Activated CD4-positive, alpha-beta T cell treated with anti-CD3 and anti-CD28 coated beads for 36 hours (primary cell): Measurements from ENCODE around the gene DIAPH1. TPM values are rescaled to one million over a fixed set of nuclear protein-coding genes. Genes with fewer than 3 reads are reported as not detected.

Experiments
- ATAC-seq: fragments of 200-7000 bp; cut with Tn5 transposase; one replicate; pipeline ENCODE4 v1.10.0; 2021; ENCODE audit warnings: mild to moderate bottlenecking, moderate library complexity
- CTCF ChIA-PET: fragments of 350-600 bp; sonication (Branson Sonifier 250); formaldehyde crosslinking; loops from one replicate; lab custom pipeline; 2021; ENCODE audit warnings: antibody characterized with exemption; lab: Charles Lee
- POLR2A ChIA-PET: fragments of 350-600 bp; sonication (Branson Sonifier 250); formaldehyde crosslinking; loops from one replicate; lab custom pipeline; 2021; ENCODE audit warnings: antibody characterized with exemption, inconsistent platforms; lab: Charles Lee
- DNase-seq: peaks from one replicate; pipeline ENCODE4 v3.0.0-alpha.2; 2020
- H3K27ac Mint-ChIP-seq: one replicate; pipeline ENCODE4 v1.8.0; 2021; ENCODE audit warnings: mixed read lengths
- H3K27me3 Mint-ChIP-seq: one replicate; pipeline ENCODE4 v1.8.0; 2021; ENCODE audit warnings: mixed read lengths
- H3K36me3 Mint-ChIP-seq: one replicate; pipeline ENCODE4 v1.8.0; 2021; ENCODE audit warnings: low read depth, mixed read lengths
- H3K4me1 Mint-ChIP-seq: one replicate; pipeline ENCODE4 v1.8.0; 2021; ENCODE audit warnings: mixed read lengths
- H3K4me3 Mint-ChIP-seq: one replicate; pipeline ENCODE4 v1.8.0; 2021; ENCODE audit warnings: mild to moderate bottlenecking, moderate library complexity, mixed read lengths
- H3K9me3 Mint-ChIP-seq: one replicate; pipeline ENCODE4 v1.8.0; 2021; ENCODE audit warnings: low read depth, mixed read lengths
- intact Hi-C, 2 experiments: fragments of 100-400 bp; cut with DNase I in 1 of 2; cut with micrococcal nuclease in 1 of 2; formaldehyde crosslinking; loops; one replicate each; pipeline versions ENCODE4 v1.14.2 to v1.15.1; 2022 to 2024; cut with DNase I, micrococcal nuclease
- total RNA-seq, 2 experiments: library from RNA; stranded (reverse); gene quantifications; one replicate each; pipeline ENCODE4 v1.2.3, GENCODE V29; 2021

Gene DIAPH1
- total RNA-seq, result 100 to 1,000 TPM; 185 to 212 TPM

- no peaks in the 10 kb centered on the region for H3K9me3 Mint-ChIP-seq
- peak within 1 kb of the TSS; percentile 98 for H3K27ac Mint-ChIP-seq
- peak; percentile 88 for ATAC-seq
Observed at GRCh38 chr5:141618804-141619554, at the start of gene DIAPH1. DIAPH1 (minus strand) TSS chr5:141619000; CDS start chr5:141618914, 86 bp downstream.

GRCh38 chr5:141665995-141666940, 47.5 kb upstream of the DIAPH1 start:
- Mint-ChIP-seq H3K4me3 (no peak overlapping the region), H3K4me1 (peaks cover 4% of the 10 kb centered on the region), H3K27me3 (no peaks in the 10 kb centered on the region), H3K36me3 (no peaks in the 10 kb centered on the region), H3K27ac (no peak overlapping the region), H3K9me3 (no peaks in the 10 kb centered on the region)
- intact Hi-C loops, result loop anchor here (1.0 to 10.0 kb wide), 5 partner anchors 36 to 299 kb away; partner anchors contain the start of gene RNF14 (in 1 of the 2)
- DNase-seq (no peak), ATAC-seq (no peak)
- POLR2A ChIA-PET, result no interaction called here
- CTCF ChIA-PET, result interaction anchor here (0.6 to 3.1 kb wide), 6 partner anchors 15 to 303 kb away, joined by 3 to 34 read pairs (median 10); partner anchors contain the start of genes FCHSD1, PCDH1 and RNF14

More at GRCh38 chr5:141618804-141619554, at the start of gene DIAPH1:
- intact Hi-C loops, result loop anchor here (1.0 to 10.0 kb wide), 11 partner anchors 14 to 1064 kb away; partner anchors contain the start of genes HDAC3 (in 2 of the 2), RELL2 (in 2 of the 2), SRA1 (in 2 of the 2) and DELE1 (in 1 of the 2)
- peak within 1 kb of the TSS; percentile 98 for H3K4me3 Mint-ChIP-seq
- ChIA-PET CTCF (interaction anchor here (0.6 to 11.2 kb wide), 24 partner anchors 11 to 908 kb away, joined by 3 to 261 read pairs (median 5); partner anchors contain the start of genes DELE1, HDAC3, PCDHGB6 and RELL2), POLR2A (interaction anchor here (1.0 to 2.0 kb wide), 5 partner anchors 16 to 27 kb away, joined by 3 to 48 read pairs (median 4); partner anchors contain the start of genes HDAC3 and RELL2)
- peaks cover 64% of the 10 kb centered on the region for H3K4me1 Mint-ChIP-seq
- DNase-seq, result peak; percentile 99
- peaks cover 50% of the 10 kb centered on the region for H3K36me3 Mint-ChIP-seq
- H3K27me3 Mint-ChIP-seq, result no peaks in the 10 kb centered on the region

GRCh38 chr5:141664733-141665461, 46.1 kb upstream of the DIAPH1 start:
- Mint-ChIP-seq H3K4me1 (peaks cover 4% of the 10 kb centered on the region), H3K27me3 (no peaks in the 10 kb centered on the region), H3K27ac (no peak overlapping the region), H3K9me3 (no peaks in the 10 kb centered on the region), H3K36me3 (no peaks in the 10 kb centered on the region), H3K4me3 (no peak overlapping the region)
- CTCF ChIA-PET, result interaction anchor here (0.6 to 3.1 kb wide), 21 partner anchors 11 to 326 kb away, joined by 3 to 34 read pairs (median 4); partner anchors contain the start of genes FCHSD1, PCDH1 and PCDH12
- POLR2A ChIA-PET, result no interaction called here
- ATAC-seq (peak; percentile 97), DNase-seq (peak; percentile 86)
- intact Hi-C loops, result loop anchor here (1.0 to 10.0 kb wide), 5 partner anchors 37 to 300 kb away; partner anchors contain the start of gene RNF14 (in 1 of the 2)

GRCh38 chr5:141663506-141663905, 44.7 kb upstream of the DIAPH1 start:
- Mint-ChIP-seq H3K36me3 (no peaks in the 10 kb centered on the region), H3K4me1 (peaks cover 4% of the 10 kb centered on the region), H3K27ac (no peak overlapping the region), H3K27me3 (no peaks in the 10 kb centered on the region), H3K9me3 (no peaks in the 10 kb centered on the region), H3K4me3 (no peak overlapping the region)
- ChIA-PET CTCF (interaction anchor here (0.7 to 3.1 kb wide), 8 partner anchors 26 to 304 kb away, joined by 3 to 34 read pairs (median 4); partner anchors contain the start of genes HDAC3, PCDH1 and RELL2), POLR2A (no interaction called here)
- DNase-seq, result no peak
- intact Hi-C loops, result loop anchor here in 1 of 2 experiments (10.0 kb wide), 1 partner anchor 301 kb away; the partner anchor contains the start of gene RNF14
- ATAC-seq, result no peak

- Mint-ChIP-seq H3K27me3 (no peaks in the 10 kb centered on the region), H3K4me1 (peaks cover 4% of the 10 kb centered on the region), H3K36me3 (no peaks in the 10 kb centered on the region), H3K4me3 (no peak overlapping the region), H3K9me3 (no peaks in the 10 kb centered on the region), H3K27ac (no peak overlapping the region)
- no peak for DNase-seq
- CTCF ChIA-PET, result interaction anchor here (0.6 to 0.9 kb wide), 4 partner anchors 30 to 752 kb away, joined by 3 read pairs; no protein-coding TSS in a partner anchor
- POLR2A ChIA-PET, result no interaction called here
- intact Hi-C loops, result loop anchor here in 1 of 2 experiments (10.0 kb wide), 1 partner anchor 303 kb away; the partner anchor contains the start of gene RNF14
- no peak for ATAC-seq
Observed at GRCh38 chr5:141662028-141662427, 43.2 kb upstream of the DIAPH1 start.

GRCh38 chr5:141657937-141658545, 39.2 kb upstream of the DIAPH1 start:
- Mint-ChIP-seq H3K9me3 (no peaks in the 10 kb centered on the region), H3K27ac (no peak overlapping the region), H3K4me3 (no peak overlapping the region), H3K36me3 (no peaks in the 10 kb centered on the region), H3K4me1 (no peaks in the 10 kb centered on the region), H3K27me3 (no peaks in the 10 kb centered on the region)
- ChIA-PET POLR2A (interaction anchor here (0.6 kb wide), 1 partner anchor 66 kb away, joined by 3 read pairs; no protein-coding TSS in a partner anchor), CTCF (interaction anchor here (0.7 to 2.3 kb wide), 5 partner anchors 12 to 1111 kb away, joined by 3 to 6 read pairs (median 4); no protein-coding TSS in a partner anchor)
- intact Hi-C loops, result no loop called here
- ATAC-seq (peak; percentile 42), DNase-seq (peak; percentile 27)

GRCh38 chr5:141657404-141657803, 38.6 kb upstream of the DIAPH1 start:
- Mint-ChIP-seq H3K36me3 (no peaks in the 10 kb centered on the region), H3K4me3 (no peak overlapping the region), H3K27me3 (no peaks in the 10 kb centered on the region), H3K9me3 (no peaks in the 10 kb centered on the region), H3K27ac (no peak overlapping the region), H3K4me1 (no peaks in the 10 kb centered on the region)
- ATAC-seq (no peak), DNase-seq (no peak)
- intact Hi-C loops, result no loop called here
- POLR2A ChIA-PET, result no interaction called here
- CTCF ChIA-PET, result interaction anchor here (1.1 to 1.4 kb wide), 2 partner anchors 94 to 303 kb away, joined by 3 read pairs; no protein-coding TSS in a partner anchor

- POLR2A ChIA-PET, result no interaction called here
- Mint-ChIP-seq H3K9me3 (no peaks in the 10 kb centered on the region), H3K27me3 (no peaks in the 10 kb centered on the region), H3K4me3 (no peak overlapping the region), H3K27ac (no peak overlapping the region), H3K4me1 (peaks cover 9% of the 10 kb centered on the region), H3K36me3 (no peaks in the 10 kb centered on the region)
- CTCF ChIA-PET, result interaction anchor here (0.7 to 1.4 kb wide), 3 partner anchors 22 to 304 kb away, joined by 3 read pairs; no protein-coding TSS in a partner anchor
- ATAC-seq, result no peak
- no peak for DNase-seq
- intact Hi-C loops, result no loop called here
Observed at GRCh38 chr5:141656396-141656795, 37.6 kb upstream of the DIAPH1 start.

- DNase-seq (no peak), ATAC-seq (no peak)
- H3K27ac Mint-ChIP-seq, result no peak overlapping the region
- ChIA-PET CTCF (interaction anchor here (0.8 to 1.8 kb wide), 2 partner anchors 10 to 150 kb away, joined by 3 to 5 read pairs; no protein-coding TSS in a partner anchor), POLR2A (no interaction called here)
- peaks cover 16% of the 10 kb centered on the region for H3K4me1 Mint-ChIP-seq
- intact Hi-C loops, result no loop called here
- no peaks in the 10 kb centered on the region for H3K27me3 Mint-ChIP-seq
- H3K4me3 Mint-ChIP-seq, result no peak overlapping the region
- H3K9me3 Mint-ChIP-seq, result no peaks in the 10 kb centered on the region
- no peaks in the 10 kb centered on the region for H3K36me3 Mint-ChIP-seq
Observed at GRCh38 chr5:141655020-141655419, 36.2 kb upstream of the DIAPH1 start.
